HG03565 (cell line): ENCODE data around the gene POP5.
A peak's percentile ranks its signal among the peaks of the same experiment; 100 is the strongest.
"Not testable (repeated sequence)": the region's sequence is repeated elsewhere in the genome, so short reads cannot be mapped to it uniquely, and the experiment has no call there.

Experiments used
- ATAC-seq: cut with Tn5 transposase; IDR thresholded peaks from one replicate; pipeline ENCODE4 v1.9.1; 2021; ENCODE audit warnings: mild to moderate bottlenecking, moderate library complexity; ENCODE audit not compliant: unreplicated experiment

Gene POP5

DNA sequence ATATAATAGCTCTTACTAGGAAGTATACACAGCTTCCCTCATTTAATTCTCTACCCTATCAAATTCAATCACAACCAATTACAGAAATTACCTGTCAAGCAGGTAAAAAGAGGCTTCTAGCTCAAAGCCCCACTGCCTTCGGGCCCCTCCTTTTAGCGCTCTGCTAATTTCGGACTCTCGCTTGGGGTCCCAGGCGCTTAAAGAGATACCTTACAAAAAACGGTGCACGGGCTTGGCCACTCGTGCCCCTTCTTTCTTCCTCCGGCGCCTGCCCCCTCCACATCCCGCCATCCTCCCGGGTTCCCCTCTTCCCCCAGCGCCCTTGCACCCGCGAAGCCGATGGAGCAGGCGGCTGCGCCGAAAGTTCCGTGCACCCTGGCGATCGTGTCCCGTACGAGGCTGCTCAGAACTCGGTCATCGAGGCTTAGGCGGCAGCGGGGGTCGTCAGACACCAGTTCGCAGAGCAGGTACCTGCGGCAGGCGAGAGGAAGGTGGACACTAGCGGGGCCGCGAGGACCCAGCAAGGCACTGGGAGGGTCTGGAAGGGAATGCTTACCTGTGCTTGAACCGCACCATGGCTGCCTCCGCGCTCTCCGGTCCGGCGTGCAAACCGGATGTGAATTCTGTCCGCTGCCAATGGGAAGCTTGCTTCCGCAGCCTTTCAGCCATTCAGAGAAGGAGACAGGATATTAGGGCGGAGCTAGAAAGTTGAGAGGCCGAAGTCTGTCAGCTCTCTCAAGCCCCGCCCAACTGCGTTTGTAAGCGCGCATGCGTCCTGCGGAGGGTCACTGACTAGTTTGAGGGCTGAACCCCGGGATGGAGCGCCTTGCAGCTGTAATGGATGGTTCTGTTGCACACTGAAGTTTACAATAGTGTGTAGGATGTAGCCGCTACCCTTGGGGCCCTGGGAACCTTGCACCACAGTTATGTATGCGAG is at the start of gene POP5:
POP5 (minus strand) TSS at position 616 of the 937 bp plus-strand sequence; CDS start at position 576, 40 bp downstream.
- ATAC-seq = peak; percentile 86

GRCh38 chr12:120630104-120630892 is 49.1 kb upstream of the POP5 start:
- ATAC-seq = no peak

DNA sequence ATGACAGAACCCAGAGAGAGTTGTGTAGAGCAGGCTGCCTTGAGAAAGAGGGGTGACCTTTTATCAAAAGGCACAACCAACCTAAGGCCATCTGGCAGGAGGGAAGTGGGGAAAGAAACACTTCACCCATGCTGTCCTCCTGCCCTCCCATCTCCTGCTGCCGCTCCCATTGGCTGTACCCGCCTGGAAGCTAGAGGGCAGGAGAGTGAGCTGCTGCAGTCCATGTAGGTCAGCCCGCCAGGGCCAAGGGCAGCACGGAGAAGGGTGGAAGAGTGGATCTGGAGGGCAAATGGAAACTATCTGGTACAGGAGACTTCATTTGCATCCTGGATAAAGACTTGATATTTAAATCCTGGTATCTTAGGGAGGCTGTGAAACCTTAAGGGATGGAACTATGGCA is 47.7 kb upstream of the POP5 start:
- ATAC-seq = no peak

DNA sequence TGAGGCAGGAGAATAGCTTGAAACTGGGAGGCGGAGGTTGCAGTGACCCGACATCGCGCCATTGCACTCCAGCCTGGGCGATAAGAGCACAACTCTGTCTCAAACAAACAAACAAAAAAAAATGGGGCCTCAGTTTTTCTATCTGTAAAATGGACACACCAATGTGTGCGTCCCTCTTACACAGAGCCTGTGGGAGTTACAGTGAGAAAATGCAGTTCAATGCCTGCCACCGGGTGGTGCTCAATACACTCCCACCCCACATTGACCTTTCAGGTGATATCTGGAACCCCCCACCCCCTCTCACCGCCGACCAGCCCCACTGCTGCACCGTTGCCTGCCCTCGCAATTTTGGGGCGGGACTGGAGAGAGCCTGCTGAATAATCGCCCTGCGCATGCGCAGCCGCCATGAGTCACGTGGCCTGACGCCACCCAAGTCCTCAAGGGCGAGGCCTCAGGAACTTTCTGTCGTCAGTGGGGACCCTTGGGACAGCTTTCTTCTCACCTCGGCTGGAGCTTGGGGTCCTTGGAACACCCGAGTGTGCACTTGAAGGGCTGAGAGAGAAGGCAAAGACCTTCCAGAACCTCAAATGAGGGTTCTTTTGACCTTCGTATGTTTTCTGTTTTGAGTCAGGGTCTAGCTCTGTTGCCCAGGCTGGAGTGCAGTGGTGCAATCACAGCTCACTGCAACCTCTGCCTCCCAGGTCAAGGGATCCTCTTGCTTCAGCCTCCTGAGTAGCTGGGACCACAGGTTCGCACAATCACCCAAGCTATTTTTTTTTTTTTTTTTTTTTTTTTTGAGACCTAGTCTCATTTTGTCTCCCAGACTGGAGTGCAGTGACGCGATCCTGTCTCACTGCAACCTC is 44.6 kb upstream of the POP5 start:
- no peak for ATAC-seq

GRCh38 chr12:120620624-120621023 is 39.4 kb upstream of the POP5 start:
- no peak for ATAC-seq

GRCh38 chr12:120618954-120619615 is 37.9 kb upstream of the POP5 start:
- ATAC-seq = no peak

DNA sequence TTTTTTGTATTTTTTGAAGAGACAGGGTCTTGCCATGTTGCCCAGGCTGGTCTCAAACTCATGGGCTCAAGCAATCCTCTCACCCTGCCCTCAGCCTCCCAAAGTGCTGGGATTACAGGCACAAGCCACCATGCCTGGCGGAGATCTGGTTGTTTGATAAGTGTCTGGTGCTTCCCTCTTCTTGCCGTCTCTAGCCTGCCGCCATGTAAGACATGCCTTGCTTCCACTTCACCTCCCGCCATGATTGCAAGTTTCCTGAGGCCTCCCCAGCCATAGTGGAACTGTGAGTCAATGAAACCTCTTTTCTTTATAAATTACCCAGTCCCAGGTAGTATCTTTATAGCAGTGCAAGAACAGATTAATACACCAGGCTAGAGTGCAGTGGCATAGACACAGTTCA is 36.6 kb upstream of the POP5 start:
- not testable (repeated sequence) for ATAC-seq

GRCh38 chr12:120617193-120617592 is 36.0 kb upstream of the POP5 start:
- ATAC-seq = not testable (repeated sequence)

GRCh38 chr12:120614848-120615247 is 33.6 kb upstream of the POP5 start:
- ATAC-seq = no peak

GRCh38 chr12:120611534-120611933 is 30.3 kb upstream of the POP5 start:
- not testable (repeated sequence) for ATAC-seq

GRCh38 chr12:120610560-120610959 is 29.4 kb upstream of the POP5 start:
- no peak for ATAC-seq

- not testable (repeated sequence) for ATAC-seq
These were observed 21.2 kb upstream of the POP5 start for GRCh38 chr12:120602416-120602815.

GRCh38 chr12:120599672-120600552 is 18.7 kb upstream of the POP5 start:
- no peak for ATAC-seq

GRCh38 chr12:120598674-120599463 is 17.7 kb upstream of the POP5 start:
- ATAC-seq = no peak

DNA sequence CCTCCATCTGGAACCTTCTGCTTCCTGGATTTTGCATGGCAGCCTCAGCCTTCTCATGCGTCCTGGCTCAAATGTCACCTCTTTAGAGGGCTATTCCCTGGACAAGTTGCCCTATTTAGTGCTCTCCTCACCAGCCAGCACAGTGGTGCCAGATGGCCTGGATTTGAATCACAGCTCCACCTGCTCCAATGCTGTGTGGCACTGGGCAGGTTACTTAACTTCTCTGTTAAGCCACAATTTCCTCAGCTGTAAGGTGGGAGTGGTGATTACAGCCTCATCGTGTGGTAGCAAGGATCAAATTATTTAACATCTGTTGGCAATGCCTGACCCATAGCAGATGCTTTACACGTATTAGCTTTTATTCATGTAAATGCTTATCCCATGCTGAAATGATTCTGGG is 16.7 kb upstream of the POP5 start:
- ATAC-seq = no peak

DNA sequence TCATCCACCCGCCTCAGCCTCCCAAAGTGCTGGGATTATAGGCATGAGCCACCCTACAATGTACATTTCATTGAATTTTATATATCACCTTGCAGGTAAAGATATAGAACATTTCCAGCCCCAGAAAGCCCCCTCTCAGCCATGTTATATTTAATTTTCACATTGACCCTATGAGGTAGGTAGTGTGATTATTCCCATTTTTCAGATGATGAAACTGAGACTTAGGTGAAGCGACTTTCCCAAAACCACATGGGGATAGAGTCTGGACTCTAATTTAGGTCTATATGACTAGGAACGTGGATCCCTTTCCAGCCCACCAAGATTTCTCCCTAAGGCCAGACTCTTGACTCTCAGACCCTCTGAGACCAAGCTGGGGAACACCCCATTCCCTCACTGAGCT is 15.7 kb upstream of the POP5 start:
- no peak for ATAC-seq

DNA sequence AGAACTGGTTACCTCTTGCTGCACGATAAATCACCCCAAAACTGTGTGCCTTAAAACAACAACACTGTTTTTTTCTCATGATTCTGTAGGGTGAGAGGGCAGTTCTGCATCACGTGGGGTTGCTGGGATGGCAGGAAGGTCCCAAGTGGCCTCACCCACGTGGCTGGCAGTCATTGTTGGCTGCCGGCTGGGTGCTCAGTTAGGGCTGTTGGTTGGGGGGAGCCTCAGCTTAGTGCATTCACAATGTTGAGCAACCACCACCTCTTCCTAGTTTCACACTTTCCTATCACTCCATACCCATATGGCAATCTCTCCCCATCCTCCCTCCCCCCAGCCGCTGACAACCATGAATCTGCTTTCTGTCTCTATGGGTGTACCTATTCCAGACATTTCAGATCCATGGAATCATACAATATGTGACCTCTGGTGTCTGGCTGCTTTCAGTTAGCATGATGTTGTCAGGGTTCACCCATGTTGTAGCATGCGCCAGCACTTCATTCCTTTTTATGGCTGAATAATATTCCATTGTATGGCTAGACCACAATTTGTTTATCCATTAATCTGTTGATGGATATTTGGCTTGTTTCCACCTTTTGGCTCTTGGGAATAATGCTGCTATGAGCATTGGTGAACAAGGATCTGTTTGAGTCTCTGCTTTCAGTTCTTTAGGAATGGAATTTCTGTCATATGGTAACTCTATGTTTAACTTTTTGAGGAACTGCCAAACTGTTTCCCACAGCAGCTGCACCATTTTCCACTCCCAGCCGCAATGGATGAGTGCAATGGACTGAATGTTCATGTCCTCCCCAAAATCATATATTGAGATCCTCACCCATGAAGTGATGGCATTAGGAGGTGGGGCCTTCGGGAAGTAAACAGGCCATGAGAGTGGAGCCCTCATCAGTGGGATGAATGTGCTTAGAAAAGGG is 11.2 kb upstream of the POP5 start:
- ATAC-seq = no peak
